CD8-positive, alpha-beta memory T cell (primary cell): ENCODE data around the gene GABBR2. TPM values are rescaled to one million over a fixed set of nuclear protein-coding genes. Genes with fewer than 3 reads are reported as not detected.
"Not testable (repeated sequence)": the region's sequence is repeated elsewhere in the genome, so short reads cannot be mapped to it uniquely, and the experiment has no call there.

Experiments
- CTCF ChIA-PET: fragments of 350-600 bp; sonication (Branson Sonifier 250); formaldehyde crosslinking; loops from one replicate; lab custom pipeline; 2021; ENCODE audit warnings: antibody characterized with exemption; lab: Charles Lee
- POLR2A ChIA-PET: fragments of 350-600 bp; sonication (Branson Sonifier 250); formaldehyde crosslinking; loops from one replicate; lab custom pipeline; 2021; ENCODE audit warnings: antibody characterized with exemption; lab: Charles Lee
- DNase-seq, 5 donors: peaks; one replicate each; pipeline versions ENCODE4 v3.0.0 to v3.0.0-alpha.2; 2020 to 2022; ENCODE audit warnings: mixed read lengths in 1 of 5
- H3K27ac ChIP-seq: one replicate; pipeline ENCODE4 v1.7.0; 2013; ENCODE audit warnings: low read depth, mild to moderate bottlenecking, low read length, moderate library complexity
- H3K27me3 ChIP-seq: 2 replicates; pipeline ENCODE4 v1.7.0; 2013; ENCODE audit warnings: low read length, mild to moderate bottlenecking; ENCODE audit not compliant: insufficient read depth, poor library complexity, severe bottlenecking
- H3K36me3 ChIP-seq: 2 replicates; pipeline ENCODE4 v1.7.0; 2013; ENCODE audit warnings: mild to moderate bottlenecking, low read length, moderate library complexity; ENCODE audit not compliant: insufficient read depth
- H3K4me1 ChIP-seq: 2 replicates; pipeline ENCODE4 v1.7.0; 2013; ENCODE audit warnings: mild to moderate bottlenecking, low read length, moderate library complexity; ENCODE audit not compliant: insufficient read depth
- H3K4me3 ChIP-seq: 2 replicates; pipeline ENCODE4 v1.7.0; 2013; ENCODE audit warnings: mild to moderate bottlenecking, low read length
- H3K9me3 ChIP-seq: 2 replicates; pipeline ENCODE4 v1.7.0; 2013; ENCODE audit warnings: mild to moderate bottlenecking, low read length
- H3K27ac Mint-ChIP-seq, 8 donors: one replicate each; pipeline ENCODE4 v1.8.0; 2020 to 2021; ENCODE audit warnings: mixed read lengths in 8 of 8, mild to moderate bottlenecking in 6 of 8, inconsistent platforms in 3 of 8, moderate library complexity in 3 of 8
- H3K27me3 Mint-ChIP-seq, 2 donors: one replicate each; pipeline ENCODE4 v1.8.0; 2020 to 2021; ENCODE audit warnings: mixed read lengths in 2 of 2, mild to moderate bottlenecking in 1 of 2, moderate library complexity in 1 of 2
- H3K36me3 Mint-ChIP-seq, 3 donors: one replicate each; pipeline ENCODE4 v1.8.0; 2020 to 2021; ENCODE audit warnings: mixed read lengths in 3 of 3, inconsistent platforms in 1 of 3, mild to moderate bottlenecking in 1 of 3
- H3K4me1 Mint-ChIP-seq, 3 donors: one replicate each; pipeline ENCODE4 v1.8.0; 2020 to 2021; ENCODE audit warnings: mixed read lengths in 3 of 3, inconsistent platforms in 1 of 3, mild to moderate bottlenecking in 1 of 3
- H3K4me3 Mint-ChIP-seq, 7 donors: one replicate each; pipeline ENCODE4 v1.8.0; 2020 to 2021; ENCODE audit warnings: mixed read lengths in 7 of 7, mild to moderate bottlenecking in 6 of 7, moderate library complexity in 4 of 7, inconsistent platforms in 2 of 7
- H3K9me3 Mint-ChIP-seq, 5 donors: one replicate each; pipeline ENCODE4 v1.8.0; 2020 to 2022; ENCODE audit warnings: mixed read lengths in 5 of 5, mild to moderate bottlenecking in 3 of 5, moderate library complexity in 2 of 5, inconsistent platforms in 1 of 5
- polyA plus RNA-seq: library from polyadenylated mRNA; unstranded; fragments of 300-500 nt; fragmentation: Illumina TruSeq; gene quantifications from one replicate; pipeline ENCODE4 v1.2.3, GENCODE V29; 2021
- total RNA-seq, 2 experiments: library from RNA; stranded (reverse); gene quantifications; one replicate each; pipeline ENCODE4 v1.2.3, GENCODE V29; 2021

The GABBR2 gene
- total and polyA plus RNA-seq, 3 experiments from 2014 or later = not detected

- Mint-ChIP-seq H3K4me3 (no peak overlapping the region), H3K4me1 (no peaks in the 10 kb centered on the region), H3K36me3 (no peaks in the 10 kb centered on the region), H3K27me3 (peaks cover 11 to 22% of the 10 kb centered on the region in 2 donors), H3K9me3 (no peaks in the 10 kb centered on the region), H3K27ac (no peak overlapping the region)
- Histone ChIP-seq H3K4me1 (no peaks in the 10 kb centered on the region), H3K27me3 (no peaks in the 10 kb centered on the region), H3K4me3 (no peak overlapping the region), H3K9me3 (no peaks in the 10 kb centered on the region), H3K27ac (no peak overlapping the region), H3K36me3 (no peaks in the 10 kb centered on the region)
- no peak for DNase-seq
- POLR2A ChIA-PET = no interaction called here
- CTCF ChIA-PET = no interaction called here
Measured at GRCh38 chr9:98590101-98590500, 118.6 kb downstream of the GABBR2 start.

- Histone ChIP-seq H3K27ac (no peak overlapping the region), H3K4me3 (no peak overlapping the region), H3K36me3 (no peaks in the 10 kb centered on the region), H3K9me3 (no peaks in the 10 kb centered on the region), H3K4me1 (no peaks in the 10 kb centered on the region), H3K27me3 (no peaks in the 10 kb centered on the region)
- no peaks in the 10 kb centered on the region for H3K36me3 Mint-ChIP-seq
- H3K27ac Mint-ChIP-seq = no peak overlapping the region
- CTCF ChIA-PET = no interaction called here
- H3K9me3 Mint-ChIP-seq = no peaks in the 10 kb centered on the region
- DNase-seq = no peak
- no peak overlapping the region for H3K4me3 Mint-ChIP-seq
- H3K4me1 Mint-ChIP-seq = no peaks in the 10 kb centered on the region
- H3K27me3 Mint-ChIP-seq = peaks cover 11 to 21% of the 10 kb centered on the region in 2 donors
- POLR2A ChIA-PET = no interaction called here
Measured at GRCh38 chr9:98589102-98589501, 119.6 kb downstream of the GABBR2 start.

- not testable (repeated sequence) for H3K4me1 Mint-ChIP-seq
Measured at GRCh38 chr9:98584853-98585438, 123.8 kb downstream of the GABBR2 start.

GRCh38 chr9:98584059-98584458 lies 124.7 kb downstream of the GABBR2 start:
- Histone ChIP-seq H3K27me3 (no peaks in the 10 kb centered on the region), H3K4me3 (no peak overlapping the region), H3K36me3 (no peaks in the 10 kb centered on the region), H3K27ac (no peak overlapping the region), H3K9me3 (no peaks in the 10 kb centered on the region), H3K4me1 (no peaks in the 10 kb centered on the region)
- peaks cover 3 to 10% of the 10 kb centered on the region in 2 donors for H3K27me3 Mint-ChIP-seq
- no peak for DNase-seq
- ChIA-PET CTCF (no interaction called here), POLR2A (no interaction called here)
- H3K27ac Mint-ChIP-seq = peak overlapping the region in 1 of 8 donors; percentile 81
- no peaks in the 10 kb centered on the region for H3K36me3 Mint-ChIP-seq
- no peak overlapping the region for H3K4me3 Mint-ChIP-seq
- no peaks in the 10 kb centered on the region for H3K4me1 Mint-ChIP-seq
- no peaks in the 10 kb centered on the region for H3K9me3 Mint-ChIP-seq

More at GRCh38 chr9:98584853-98585438, 123.8 kb downstream of the GABBR2 start:
- POLR2A ChIA-PET, H3K4me3 Mint-ChIP-seq, H3K9me3 ChIP-seq, H3K27me3 ChIP-seq, H3K27ac ChIP-seq, CTCF ChIA-PET, DNase-seq, H3K4me3 ChIP-seq, H3K4me1 ChIP-seq, H3K27ac Mint-ChIP-seq, H3K36me3 Mint-ChIP-seq, H3K36me3 ChIP-seq, H3K9me3 Mint-ChIP-seq: not testable (repeated sequence)
- peaks cover 5 to 13% of the 10 kb centered on the region in 2 donors for H3K27me3 Mint-ChIP-seq

- Histone ChIP-seq H3K4me3 (no peak overlapping the region), H3K9me3 (no peaks in the 10 kb centered on the region), H3K27me3 (no peaks in the 10 kb centered on the region), H3K4me1 (no peaks in the 10 kb centered on the region), H3K36me3 (no peaks in the 10 kb centered on the region), H3K27ac (no peak overlapping the region)
- Mint-ChIP-seq H3K4me3 (no peak overlapping the region), H3K36me3 (no peaks in the 10 kb centered on the region), H3K4me1 (no peaks in the 10 kb centered on the region), H3K27me3 (peaks cover 3 to 13% of the 10 kb centered on the region in 2 donors), H3K27ac (peak overlapping the region in 1 of 8 donors; percentile 46), H3K9me3 (no peaks in the 10 kb centered on the region)
- ChIA-PET POLR2A (no interaction called here), CTCF (no interaction called here)
- no peak for DNase-seq
Measured at GRCh38 chr9:98583417-98583816, 125.3 kb downstream of the GABBR2 start.

- Mint-ChIP-seq H3K27me3 (peaks cover 3 to 25% of the 10 kb centered on the region in 2 donors), H3K4me1 (peaks cover 5 to 9% (median 6%) of the 10 kb centered on the region in 3 donors), H3K27ac (no peak overlapping the region), H3K36me3 (no peaks in the 10 kb centered on the region), H3K9me3 (peaks cover 0 to 2% (median 0%) of the 10 kb centered on the region in 5 donors), H3K4me3 (no peak overlapping the region)
- ChIA-PET CTCF (no interaction called here), POLR2A (no interaction called here)
- no peaks in the 10 kb centered on the region for H3K9me3 ChIP-seq
- H3K27ac ChIP-seq = no peak overlapping the region
- H3K27me3 ChIP-seq = peaks cover 3% of the 10 kb centered on the region
- H3K4me1 ChIP-seq = peaks cover 4% of the 10 kb centered on the region
- no peaks in the 10 kb centered on the region for H3K36me3 ChIP-seq
- H3K4me3 ChIP-seq = no peak overlapping the region
- DNase-seq = no peak
Measured at GRCh38 chr9:98580956-98581355, 127.8 kb downstream of the GABBR2 start.

GRCh38 chr9:98579700-98580099 lies 129.0 kb downstream of the GABBR2 start:
- no peak overlapping the region for H3K27ac ChIP-seq
- H3K36me3 Mint-ChIP-seq = no peaks in the 10 kb centered on the region
- no peak overlapping the region for H3K4me3 Mint-ChIP-seq
- H3K9me3 Mint-ChIP-seq = peaks cover 0 to 2% (median 0%) of the 10 kb centered on the region in 5 donors
- no peak overlapping the region for H3K4me3 ChIP-seq
- POLR2A ChIA-PET = no interaction called here
- H3K36me3 ChIP-seq = no peaks in the 10 kb centered on the region
- H3K4me1 ChIP-seq = peaks cover 10% of the 10 kb centered on the region
- peaks cover 16 to 20% (median 17%) of the 10 kb centered on the region in 3 donors for H3K4me1 Mint-ChIP-seq
- peaks cover 3% of the 10 kb centered on the region for H3K27me3 ChIP-seq
- peaks cover 4 to 22% of the 10 kb centered on the region in 2 donors for H3K27me3 Mint-ChIP-seq
- no peaks in the 10 kb centered on the region for H3K9me3 ChIP-seq
- CTCF ChIA-PET = no interaction called here
- no peak for DNase-seq
- H3K27ac Mint-ChIP-seq = no peak overlapping the region

GRCh38 chr9:98577446-98577845 lies 131.3 kb downstream of the GABBR2 start:
- Mint-ChIP-seq H3K9me3 (peaks cover 0 to 2% (median 0%) of the 10 kb centered on the region in 5 donors), H3K27ac (no peak overlapping the region), H3K4me1 (peaks cover 16 to 20% (median 17%) of the 10 kb centered on the region in 3 donors), H3K4me3 (no peak overlapping the region), H3K36me3 (no peaks in the 10 kb centered on the region), H3K27me3 (peaks cover 4 to 21% of the 10 kb centered on the region in 2 donors)
- Histone ChIP-seq H3K27me3 (peaks cover 3% of the 10 kb centered on the region), H3K36me3 (no peaks in the 10 kb centered on the region), H3K4me3 (no peak overlapping the region), H3K4me1 (peaks cover 10% of the 10 kb centered on the region), H3K27ac (no peak overlapping the region), H3K9me3 (no peaks in the 10 kb centered on the region)
- ChIA-PET CTCF (no interaction called here), POLR2A (no interaction called here)
- DNase-seq = no peak
